ENCODE data around the gene DAO. TPM values are rescaled to one million over a fixed set of nuclear protein-coding genes. Genes with fewer than 3 reads are reported as not detected.

Gene DAO
- total RNA-seq, result not detected

DNA sequence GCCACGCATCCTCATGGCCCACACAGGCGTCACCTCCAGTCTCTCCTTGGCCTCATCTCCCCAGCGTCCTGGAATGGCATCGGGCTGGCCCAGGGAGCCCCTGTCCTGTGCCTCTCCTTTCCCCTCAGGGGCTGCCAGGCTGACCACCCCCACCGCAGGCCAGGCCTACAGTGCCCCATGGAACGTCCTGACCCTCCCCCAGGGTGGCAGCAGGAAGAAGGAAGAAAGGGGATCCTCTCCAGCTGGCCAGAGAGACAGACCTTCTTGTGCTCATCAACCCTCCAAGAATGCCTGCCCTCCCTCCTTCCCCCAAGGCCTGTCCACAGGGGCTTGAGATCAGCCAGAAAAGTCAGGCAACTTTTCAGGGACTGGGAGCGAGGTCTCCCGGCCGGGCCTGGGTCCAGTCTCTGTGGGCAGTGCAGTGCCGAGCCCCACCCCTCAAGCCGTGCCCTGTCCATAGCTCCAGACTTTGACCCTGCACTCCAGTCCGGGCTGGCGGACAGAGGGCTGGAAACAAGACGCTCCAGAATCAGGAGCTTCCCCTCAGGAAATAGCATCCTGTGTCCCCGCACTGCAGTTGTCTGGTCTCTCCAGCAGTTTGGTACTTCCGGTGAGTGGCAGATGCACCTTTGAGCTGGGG lies at the start of gene DAO:
DAO (plus strand) TSS at position 478 of the 640 bp plus-strand sequence. CDS start 4,915 bp downstream, outside the sequence.

Small RNAs within 50 kb of the gene (microRNA-seq; reads per million reads assigned to microRNA genes)
- not detected for gene MIR619 (ENCODE audit: borderline microRNAs expressed, borderline replicate concordance)

Other genes starting within 250 kb of the DAO start
- gene SELPLG, start 246.2 kb upstream of the DAO start, total RNA-seq, result 100 to 1,000 TPM; 224 to 229 TPM
- 10 to 100 TPM; 16.4 to 18.4 TPM for gene CORO1C, start 148.6 kb upstream of the DAO start, total RNA-seq
- gene SSH1, start 22.5 kb upstream of the DAO start, total RNA-seq, result 10 to 100 TPM; 23.8 to 25.4 TPM
- gene SVOP, start 141.0 kb downstream of the DAO start, total RNA-seq, result not detected
- gene USP30, start 172.5 kb downstream of the DAO start, total RNA-seq, result 1 to 10 TPM; 5.6 to 9.7 TPM
- gene ALKBH2, start 213.4 kb downstream of the DAO start, total RNA-seq, result 10 to 100 TPM; 12.5 to 12.8 TPM
- gene UNG, start 217.5 kb downstream of the DAO start, total RNA-seq, result 10 to 100 TPM; 35.3 to 41.3 TPM
- 10 to 100 TPM; 10.8 to 12.1 TPM for gene ACACB, start 236.5 kb downstream of the DAO start, total RNA-seq

All from activated naive CD4-positive, alpha-beta T cell treated with anti-CD3 and anti-CD28 coated beads, Interleukin-2, amount 10 ng/mL, durations not matched to agents 5 hours and 36 hours (primary cell).